Gastrocnemius medialis (tissue), 4 donors: ENCODE measurements around the gene NOP9. TPM values are rescaled to one million over a fixed set of nuclear protein-coding genes. Genes with fewer than 3 reads are reported as not detected.

Experiments
- ATAC-seq, 2 donors: fragments of 150-250 bp; one replicate each; pipeline ENCODE4 v1.9.1; 2016
- DNase-seq, 2 donors: peaks; one replicate each; pipeline ENCODE4 v3.0.0-alpha.2; 2019
- H3K27ac ChIP-seq, 4 donors: fragments of 200-600 bp; sonication (generic); 1 replicate in 1 of 4; 2 replicates in 3 of 4; pipeline ENCODE4 v1.5.1; 2016 to 2018; ENCODE audit warnings: mild to moderate bottlenecking in 2 of 4, moderate library complexity in 1 of 4
- H3K27me3 ChIP-seq, 3 donors: fragments of 200-600 bp; sonication (generic) in 2 of 3; 1 replicate in 1 of 3; 2 replicates in 2 of 3; pipeline versions ENCODE4 v1.5.1 to v1.6.0; 2016 to 2019; ENCODE audit warnings: mild to moderate bottlenecking in 1 of 3, moderate library complexity in 1 of 3
- H3K36me3 ChIP-seq, 2 donors: fragments of 200-600 bp; sonication (generic) in 1 of 2; one replicate each; pipeline ENCODE4 v1.5.1; 2017 to 2018
- H3K4me1 ChIP-seq, 2 donors: fragments of 200-600 bp; sonication (generic) in 1 of 2; one replicate each; pipeline ENCODE4 v1.5.1; 2016 to 2017; ENCODE audit warnings: mild to moderate bottlenecking in 2 of 2
- H3K4me3 ChIP-seq, 4 donors: fragments of 200-600 bp; sonication (generic) in 3 of 4; 1 replicate in 1 of 4; 2 replicates in 3 of 4; pipeline ENCODE4 v1.5.1; 2016 to 2019; ENCODE audit warnings: mild to moderate bottlenecking in 2 of 4
- H3K9me3 ChIP-seq, 3 donors: fragments of 200-600 bp; sonication (generic) in 2 of 3; 1 replicate in 1 of 3; 2 replicates in 2 of 3; pipeline ENCODE4 v1.5.1; 2016 to 2019
- CTCF ChIP-seq, 5 experiments: fragments of 450-650 bp in 3 of 5; fragments of 200-600 bp in 2 of 5; sonication (generic) in 2 of 5; IDR thresholded peaks in 4 of 5; conservative IDR thresholded peaks in 1 of 5; 1 replicate in 4 of 5; 2 replicates in 1 of 5; pipeline ENCODE4 v1.5.1; 2016 to 2019; ENCODE audit warnings: antibody characterized with exemption in 5 of 5, mild to moderate bottlenecking in 3 of 5, moderate library complexity in 3 of 5
- POLR2A ChIP-seq, 2 donors: fragments of 450-650 bp; IDR thresholded peaks; one replicate each; pipeline ENCODE4 v1.6.1; 2017; ENCODE audit warnings: antibody characterized with exemption in 2 of 2, mild to moderate bottlenecking in 2 of 2, moderate library complexity in 2 of 2
- in situ Hi-C, 4 donors: fragments of 200-750 bp; cut with MboI; loops; one replicate each; pipeline versions ENCODE4 v1.15.0 to v1.8.0; 2017; ENCODE audit warnings: low sequenced_read_pairs in 4 of 4
- intact Hi-C: fragments of 100-400 bp; cut with DNase I; formaldehyde crosslinking; loops from one replicate; pipeline ENCODE4 v1.15.1; 2023; ENCODE audit warnings: low total_unique reads
- total RNA-seq, 4 donors: library from RNA; depleted of rRNA; stranded (reverse); fragments of >200 nt; gene quantifications; one replicate each; pipeline versions ENCODE4 v1.1.0 to v1.2.3, GENCODE V29; 2016

NOP9 gene
- total RNA-seq, 4 donors from 2014 or later: 27.2 to 43.5 (median 32.2) TPM

GRCh38 chr14:24252289-24253124 is 47.1 kb upstream of the NOP9 start:
- Histone ChIP-seq H3K27me3 (no peaks in the 10 kb centered on the region), H3K36me3 (no peaks in the 10 kb centered on the region), H3K4me3 (no peak overlapping the region), H3K4me1 (no peaks in the 10 kb centered on the region), H3K27ac (no peak overlapping the region), H3K9me3 (no peaks in the 10 kb centered on the region)
- in situ Hi-C loops: no loop called here
- ATAC-seq (no peak), DNase-seq (no peak)
- intact Hi-C loops: no loop called here
- TF ChIP-seq POLR2A (IDR thresholded peaks at IDR 0.05): no peak
- no peak for TF ChIP-seq CTCF (IDR thresholded peaks at IDR 0.05 in 4 of 5, conservative IDR thresholded peaks at IDR 0.05 in 1 of 5)

- intact Hi-C loops: no loop called here
- no peak overlapping the region for H3K27ac ChIP-seq
- ATAC-seq (no peak), DNase-seq (no peak)
- H3K36me3 ChIP-seq: no peaks in the 10 kb centered on the region
- no peaks in the 10 kb centered on the region for H3K4me1 ChIP-seq
- no peak for TF ChIP-seq POLR2A (IDR thresholded peaks at IDR 0.05)
- no peak for TF ChIP-seq CTCF (IDR thresholded peaks at IDR 0.05 in 4 of 5, conservative IDR thresholded peaks at IDR 0.05 in 1 of 5)
- no peaks in the 10 kb centered on the region for H3K9me3 ChIP-seq
- no peak overlapping the region for H3K4me3 ChIP-seq
- in situ Hi-C loops: no loop called here
- H3K27me3 ChIP-seq: no peaks in the 10 kb centered on the region
These were observed 45.7 kb upstream of the NOP9 start for GRCh38 chr14:24253936-24254335.

GRCh38 chr14:24254630-24255392 is 44.8 kb upstream of the NOP9 start:
- H3K36me3 ChIP-seq: no peaks in the 10 kb centered on the region
- no peak overlapping the region for H3K4me3 ChIP-seq
- ATAC-seq (no peak), DNase-seq (no peak)
- no peaks in the 10 kb centered on the region for H3K9me3 ChIP-seq
- no peaks in the 10 kb centered on the region for H3K27me3 ChIP-seq
- H3K27ac ChIP-seq: no peak overlapping the region
- in situ Hi-C loops: no loop called here
- TF ChIP-seq CTCF (IDR thresholded peaks at IDR 0.05 in 4 of 5, conservative IDR thresholded peaks at IDR 0.05 in 1 of 5) (no peak), POLR2A (IDR thresholded peaks at IDR 0.05) (no peak)
- H3K4me1 ChIP-seq: no peaks in the 10 kb centered on the region
- intact Hi-C loops: no loop called here

- Histone ChIP-seq H3K27me3 (no peaks in the 10 kb centered on the region), H3K9me3 (no peaks in the 10 kb centered on the region), H3K36me3 (no peaks in the 10 kb centered on the region), H3K4me1 (no peaks in the 10 kb centered on the region), H3K27ac (no peak overlapping the region), H3K4me3 (no peak overlapping the region)
- ATAC-seq (no peak), DNase-seq (no peak)
- TF ChIP-seq CTCF (IDR thresholded peaks at IDR 0.05 in 4 of 5, conservative IDR thresholded peaks at IDR 0.05 in 1 of 5) (no peak), POLR2A (IDR thresholded peaks at IDR 0.05) (no peak)
- intact Hi-C loops (no loop called here), in situ Hi-C loops (no loop called here)
These were observed 44.2 kb upstream of the NOP9 start for GRCh38 chr14:24255438-24255837.
